Karpas-422 (cell line): ENCODE measurements around the gene LRBA. TPM values are rescaled to one million over a fixed set of nuclear protein-coding genes. Genes with fewer than 3 reads are reported as not detected.

Experiments
- DNase-seq: peaks from one replicate; pipeline ENCODE4 v3.0.0-alpha.2; 2015
- H2AFZ ChIP-seq: fragments of 200-600 bp; sonication (generic); 2 replicates; pipeline ENCODE4 v1.6.1; 2014; ENCODE audit warnings: antibody characterized with exemption, low read length, mixed read lengths
- H3K27ac ChIP-seq: fragments of 200-600 bp; sonication (generic); 2 replicates; pipeline ENCODE4 v1.5.1; 2014; ENCODE audit warnings: mild to moderate bottlenecking, low read length, moderate library complexity
- H3K27me3 ChIP-seq: fragments of 200-600 bp; sonication (generic); 2 replicates; pipeline ENCODE4 v1.6.1; 2014; ENCODE audit warnings: low read length, mixed read lengths
- H3K36me3 ChIP-seq: fragments of 200-600 bp; sonication (generic); 2 replicates; pipeline ENCODE4 v1.6.1; 2014; ENCODE audit warnings: low read length, mixed read lengths; ENCODE audit not compliant: insufficient read depth
- H3K4me1 ChIP-seq: fragments of 200-600 bp; sonication (generic); 2 replicates; pipeline ENCODE4 v1.6.1; 2014; ENCODE audit warnings: mild to moderate bottlenecking, low read length, mixed read lengths
- H3K4me2 ChIP-seq: fragments of 200-600 bp; sonication (generic); 2 replicates; pipeline ENCODE4 v1.6.1; 2014; ENCODE audit warnings: low read length, low read depth, mild to moderate bottlenecking; ENCODE audit not compliant: poor library complexity, severe bottlenecking
- H3K4me3 ChIP-seq: fragments of 200-600 bp; sonication (generic); 2 replicates; pipeline ENCODE4 v1.5.1; 2014; ENCODE audit warnings: mild to moderate bottlenecking, antibody characterized with exemption, low read length, mixed read lengths
- H3K79me2 ChIP-seq: fragments of 200-600 bp; sonication (generic); 2 replicates; pipeline ENCODE4 v1.6.1; 2014; ENCODE audit warnings: mild to moderate bottlenecking, low read length, mixed read lengths
- H3K9ac ChIP-seq: fragments of 200-600 bp; sonication (generic); 2 replicates; pipeline ENCODE4 v1.6.0; 2014; ENCODE audit warnings: low read length
- H3K9me2 ChIP-seq: fragments of 200-600 bp; sonication (generic), shearing (Covaris generic); replicated peaks from 2 replicates; pipeline ENCODE4 v1.6.0; 2014; ENCODE audit warnings: mild to moderate bottlenecking, low read length, moderate library complexity; ENCODE audit not compliant: insufficient read depth
- H3K9me3 ChIP-seq: fragments of 300-700, 200-600 bp; sonication (generic); 2 replicates; pipeline ENCODE4 v1.6.1; 2014; ENCODE audit warnings: low read length, mixed read lengths
- H4K20me1 ChIP-seq: fragments of 200-600 bp; sonication (generic); 2 replicates; pipeline ENCODE4 v1.6.1; 2014; ENCODE audit warnings: mild to moderate bottlenecking, antibody characterized with exemption, low read length, low read depth; ENCODE audit not compliant: insufficient read depth
- total RNA-seq: library from RNA; depleted of rRNA; stranded (reverse); fragments of >200 nt; shearing (Covaris generic); gene quantifications from 2 replicates; pipeline ENCODE4 v1.2.3, GENCODE V29; 2014; ENCODE audit warnings: low replicate concordance

LRBA gene
- total RNA-seq, 1 experiment from 2014 or later: 131 TPM

- H3K27ac ChIP-seq: no peak overlapping the region
These were observed 790.0 kb downstream of the LRBA start for GRCh38 chr4:150224896-150225591.

GRCh38 chr4:150219841-150220240, 795.2 kb downstream of the LRBA start:
- Histone ChIP-seq H3K4me1 (no peaks in the 10 kb centered on the region), H3K4me3 (no peak overlapping the region), H3K27ac (no peak overlapping the region), H3K27me3 (no peaks in the 10 kb centered on the region), H3K9me3 (no peaks in the 10 kb centered on the region), H3K79me2 (no peaks in the 10 kb centered on the region), H3K4me2 (no peak overlapping the region), H3K9ac (no peak overlapping the region), H2AFZ (no peak overlapping the region), H4K20me1 (no peaks in the 10 kb centered on the region), H3K36me3 (no peaks in the 10 kb centered on the region), H3K9me2 (no peaks in the 10 kb centered on the region)
- no peak for DNase-seq

More at GRCh38 chr4:150224896-150225591, 790.0 kb downstream of the LRBA start:
- H3K4me1 ChIP-seq: no peaks in the 10 kb centered on the region
- no peaks in the 10 kb centered on the region for H3K27me3 ChIP-seq
- no peaks in the 10 kb centered on the region for H3K9me3 ChIP-seq
- DNase-seq: no peak
- H3K4me2 ChIP-seq: no peak overlapping the region
- H3K9ac ChIP-seq: no peak overlapping the region
- H3K9me2 ChIP-seq: no peaks in the 10 kb centered on the region
- H4K20me1 ChIP-seq: no peaks in the 10 kb centered on the region
- no peak overlapping the region for H3K4me3 ChIP-seq
- H2AFZ ChIP-seq: no peak overlapping the region
- no peaks in the 10 kb centered on the region for H3K79me2 ChIP-seq
- H3K36me3 ChIP-seq: no peaks in the 10 kb centered on the region

GRCh38 chr4:150218447-150218846, 796.6 kb downstream of the LRBA start:
- H3K9me2 ChIP-seq: no peaks in the 10 kb centered on the region
- DNase-seq: no peak

GRCh38 chr4:150217808-150218207, 797.3 kb downstream of the LRBA start:
- H3K9me3 ChIP-seq: no peaks in the 10 kb centered on the region
- no peaks in the 10 kb centered on the region; the same call in 1 of the 2 replicates for H3K4me1 ChIP-seq
- no peak overlapping the region for H3K9ac ChIP-seq
- H3K4me2 ChIP-seq: no peak overlapping the region
- no peaks in the 10 kb centered on the region for H3K36me3 ChIP-seq
- H4K20me1 ChIP-seq: no peaks in the 10 kb centered on the region
- no peak overlapping the region for H3K4me3 ChIP-seq
- H2AFZ ChIP-seq: no peak overlapping the region
- H3K9me2 ChIP-seq: no peaks in the 10 kb centered on the region
- H3K79me2 ChIP-seq: no peaks in the 10 kb centered on the region
- no peak for DNase-seq
- no peak overlapping the region for H3K27ac ChIP-seq
- no peaks in the 10 kb centered on the region for H3K27me3 ChIP-seq

More at GRCh38 chr4:150218447-150218846, 796.6 kb downstream of the LRBA start:
- Histone ChIP-seq H3K27ac (no peak overlapping the region), H3K4me2 (no peak overlapping the region), H3K79me2 (no peaks in the 10 kb centered on the region), H3K4me1 (no peaks in the 10 kb centered on the region), H3K36me3 (no peaks in the 10 kb centered on the region), H3K27me3 (no peaks in the 10 kb centered on the region), H3K9me3 (no peaks in the 10 kb centered on the region), H4K20me1 (no peaks in the 10 kb centered on the region), H2AFZ (no peak overlapping the region), H3K9ac (no peak overlapping the region), H3K4me3 (no peak overlapping the region)

GRCh38 chr4:150217192-150217591, 797.9 kb downstream of the LRBA start:
- Histone ChIP-seq H3K79me2 (no peaks in the 10 kb centered on the region), H3K9me3 (no peaks in the 10 kb centered on the region), H3K4me2 (no peak overlapping the region), H3K27ac (no peak overlapping the region), H3K4me3 (no peak overlapping the region), H3K9me2 (no peaks in the 10 kb centered on the region), H2AFZ (peak overlapping the region; percentile 81), H3K4me1 (no peaks in the 10 kb centered on the region; the same call in 1 of the 2 replicates), H3K9ac (no peak overlapping the region), H3K27me3 (no peaks in the 10 kb centered on the region), H4K20me1 (no peaks in the 10 kb centered on the region), H3K36me3 (no peaks in the 10 kb centered on the region)
- peak; percentile 69 for DNase-seq

GRCh38 chr4:150216726-150217125, 798.4 kb downstream of the LRBA start:
- H3K27ac ChIP-seq: no peak overlapping the region
- no peaks in the 10 kb centered on the region; the same call in 1 of the 2 replicates for H3K4me1 ChIP-seq
- H3K79me2 ChIP-seq: no peaks in the 10 kb centered on the region
- no peak overlapping the region for H3K9ac ChIP-seq
- no peaks in the 10 kb centered on the region for H3K36me3 ChIP-seq
- no peaks in the 10 kb centered on the region for H3K9me3 ChIP-seq
- H3K4me2 ChIP-seq: no peak overlapping the region
- peak overlapping the region; percentile 81; the same call in 1 of the 2 replicates for H2AFZ ChIP-seq
- no peaks in the 10 kb centered on the region for H4K20me1 ChIP-seq
- H3K4me3 ChIP-seq: no peak overlapping the region
- H3K27me3 ChIP-seq: no peaks in the 10 kb centered on the region
- no peaks in the 10 kb centered on the region for H3K9me2 ChIP-seq
- DNase-seq: no peak

GRCh38 chr4:150215601-150216000, 799.5 kb downstream of the LRBA start:
- Histone ChIP-seq H2AFZ (no peak overlapping the region), H3K9me2 (no peaks in the 10 kb centered on the region), H3K27me3 (no peaks in the 10 kb centered on the region), H3K4me2 (no peak overlapping the region), H3K36me3 (no peaks in the 10 kb centered on the region), H3K9ac (no peak overlapping the region), H4K20me1 (no peaks in the 10 kb centered on the region), H3K79me2 (no peaks in the 10 kb centered on the region), H3K27ac (no peak overlapping the region), H3K9me3 (no peaks in the 10 kb centered on the region), H3K4me1 (no peaks in the 10 kb centered on the region; the same call in 1 of the 2 replicates), H3K4me3 (no peak overlapping the region)
- DNase-seq: no peak
